ENCODE measurements around the gene HRH1. TPM values are rescaled to one million over a fixed set of nuclear protein-coding genes. Genes with fewer than 3 reads are reported as not detected.
"Not testable (repeated sequence)": the region's sequence is repeated elsewhere in the genome, so short reads cannot be mapped to it uniquely, and the experiment has no call there.

Gene HRH1
- polyA plus RNA-seq, 3 donors = 0.08 to 0.24 TPM; not detected in 1

DNA sequence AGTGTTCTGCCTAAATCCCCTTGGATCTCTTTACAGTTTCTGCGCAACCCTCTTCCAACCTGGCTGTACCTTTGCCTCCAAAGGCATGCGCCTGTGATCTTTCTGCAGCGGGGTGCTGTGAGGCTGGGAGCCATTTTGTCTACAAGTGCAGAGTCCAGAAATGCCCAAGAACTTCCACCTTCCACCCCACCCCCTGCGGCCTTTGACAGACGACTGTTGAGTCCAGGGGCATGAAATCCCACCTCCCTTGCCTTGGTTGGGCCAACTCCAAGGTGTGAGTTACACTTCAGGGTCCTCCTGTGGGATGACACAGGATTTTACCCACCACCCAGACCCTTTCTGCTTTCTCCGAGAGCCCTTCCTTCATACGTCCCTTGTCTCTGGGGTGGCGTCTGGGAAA is 24.1 kb downstream of the HRH1 start:
- intact Hi-C loops (cut with micrococcal nuclease) = no loop called here
- no peak overlapping the region for H3K4me3 Mint-ChIP-seq
- Histone ChIP-seq H3K9ac (ENCODE audit: insufficient read depth, low read length, poor library complexity, severe bottlenecking) (no peak overlapping the region), H3K27me3 (ENCODE audit: control insufficient read depth in 2 of 2, insufficient read depth in 2 of 2, low read length in 2 of 2) (no peaks in the 10 kb centered on the region), H4K20me1 (ENCODE audit: insufficient read depth, low read length) (no peaks in the 10 kb centered on the region), H3K27ac (ENCODE audit: low read depth in 1 of 2, low read length in 2 of 2) (no peak overlapping the region), H2AFZ (ENCODE audit: insufficient read depth, low read depth, low read length, poor library complexity, severe bottlenecking) (no peak overlapping the region), H3K79me2 (ENCODE audit: insufficient read depth, low read length) (no peaks in the 10 kb centered on the region), H3K36me3 (replicated peaks in 1 of 2; ENCODE audit: control insufficient read depth in 1 of 2, insufficient read depth in 2 of 2, low read length in 2 of 2) (no peaks in the 10 kb centered on the region), H3K4me1 (ENCODE audit: control insufficient read depth in 1 of 2, insufficient read depth in 2 of 2, low read length in 2 of 2) (no peaks in the 10 kb centered on the region), H3K9me3 (replicated peaks in 1 of 2; ENCODE audit: control insufficient read depth in 1 of 2, insufficient read depth in 1 of 2, low read length in 2 of 2) (no peaks in the 10 kb centered on the region), H3K4me2 (replicated peaks; ENCODE audit: extremely low read depth, low read length, poor library complexity, severe bottlenecking) (no peak overlapping the region), H3K4me3 (replicated peaks in 1 of 3; ENCODE audit: low read depth in 2 of 3, low read length in 3 of 3) (no peak overlapping the region)
- H3K36me3 Mint-ChIP-seq = no peaks in the 10 kb centered on the region
- no peak overlapping the region for H3K27ac Mint-ChIP-seq
- TF ChIP-seq, protein P1, sequence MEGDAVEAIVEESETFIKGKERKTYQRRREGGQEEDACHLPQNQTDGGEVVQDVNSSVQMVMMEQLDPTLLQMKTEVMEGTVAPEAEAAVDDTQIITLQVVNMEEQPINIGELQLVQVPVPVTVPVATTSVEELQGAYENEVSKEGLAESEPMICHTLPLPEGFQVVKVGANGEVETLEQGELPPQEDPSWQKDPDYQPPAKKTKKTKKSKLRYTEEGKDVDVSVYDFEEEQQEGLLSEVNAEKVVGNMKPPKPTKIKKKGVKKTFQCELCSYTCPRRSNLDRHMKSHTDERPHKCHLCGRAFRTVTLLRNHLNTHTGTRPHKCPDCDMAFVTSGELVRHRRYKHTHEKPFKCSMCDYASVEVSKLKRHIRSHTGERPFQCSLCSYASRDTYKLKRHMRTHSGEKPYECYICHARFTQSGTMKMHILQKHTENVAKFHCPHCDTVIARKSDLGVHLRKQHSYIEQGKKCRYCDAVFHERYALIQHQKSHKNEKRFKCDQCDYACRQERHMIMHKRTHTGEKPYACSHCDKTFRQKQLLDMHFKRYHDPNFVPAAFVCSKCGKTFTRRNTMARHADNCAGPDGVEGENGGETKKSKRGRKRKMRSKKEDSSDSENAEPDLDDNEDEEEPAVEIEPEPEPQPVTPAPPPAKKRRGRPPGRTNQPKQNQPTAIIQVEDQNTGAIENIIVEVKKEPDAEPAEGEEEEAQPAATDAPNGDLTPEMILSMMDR (IDR thresholded peaks at IDR 0.05) = no peak
- H3K9me3 Mint-ChIP-seq = peaks cover 0 to 2% (median 0%) of the 10 kb centered on the region in 7 donors
- no peaks in the 10 kb centered on the region for H3K4me1 Mint-ChIP-seq
- peaks cover 0 to 6% (median 5%) of the 10 kb centered on the region in 3 donors for H3K27me3 Mint-ChIP-seq (ENCODE audit: low read depth in 3 of 3)
- 100% methylated on average over 3 of the region's 8 CpGs for WGBS (ENCODE audit: insufficient coverage)
- no peak for DNase-seq

DNA sequence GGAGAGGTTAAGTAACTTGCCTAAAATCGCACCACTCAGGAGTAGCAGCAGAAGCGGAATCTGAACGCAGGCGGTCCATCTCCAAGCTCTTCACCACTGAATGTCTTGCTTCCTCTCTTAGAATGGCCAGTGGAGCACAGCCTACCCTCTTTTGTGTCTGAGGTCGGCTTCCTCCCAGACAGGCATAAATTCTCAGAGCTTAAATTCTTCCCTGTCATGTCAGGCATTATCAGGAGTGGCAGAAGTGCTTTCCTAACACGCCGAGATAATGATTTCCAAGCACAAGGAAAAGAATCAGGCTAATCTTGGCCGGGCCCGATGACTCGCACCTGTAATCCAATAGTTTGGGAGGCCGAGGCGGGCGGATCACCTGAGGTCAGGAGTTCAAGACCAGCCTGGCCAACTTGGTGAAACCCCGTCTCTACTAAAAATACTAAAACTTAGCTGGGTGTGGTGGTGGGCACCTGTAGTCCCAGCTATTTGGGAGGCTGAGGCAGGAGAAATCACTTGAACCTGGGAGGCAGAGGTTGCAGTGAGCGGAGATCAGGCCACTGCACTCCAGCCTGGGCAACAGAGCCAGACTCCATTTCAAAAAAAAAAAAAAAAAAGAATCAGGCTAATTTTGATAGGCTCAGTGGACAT is 30.2 kb downstream of the HRH1 start:
- H3K27ac Mint-ChIP-seq; H3K36me3 Mint-ChIP-seq; H3K4me3 Mint-ChIP-seq; H3K9me3 ChIP-seq (replicated peaks in 1 of 2; ENCODE audit: control insufficient read depth in 1 of 2, insufficient read depth in 1 of 2, low read length in 2 of 2); H3K9ac ChIP-seq (ENCODE audit: insufficient read depth, low read length, poor library complexity, severe bottlenecking); H3K79me2 ChIP-seq (ENCODE audit: insufficient read depth, low read length); H3K4me1 Mint-ChIP-seq; H3K4me2 ChIP-seq (replicated peaks; ENCODE audit: extremely low read depth, low read length, poor library complexity, severe bottlenecking); H2AFZ ChIP-seq (ENCODE audit: insufficient read depth, low read depth, low read length, poor library complexity, severe bottlenecking); DNase-seq; intact Hi-C loops (cut with micrococcal nuclease); H3K36me3 ChIP-seq (replicated peaks in 1 of 2; ENCODE audit: control insufficient read depth in 1 of 2, insufficient read depth in 2 of 2, low read length in 2 of 2); H3K9me3 Mint-ChIP-seq; H3K27ac ChIP-seq (ENCODE audit: low read depth in 1 of 2, low read length in 2 of 2); H3K27me3 Mint-ChIP-seq (ENCODE audit: low read depth in 3 of 3); H4K20me1 ChIP-seq (ENCODE audit: insufficient read depth, low read length); H3K4me3 ChIP-seq (replicated peaks in 1 of 3; ENCODE audit: low read depth in 2 of 3, low read length in 3 of 3); H3K27me3 ChIP-seq (ENCODE audit: control insufficient read depth in 2 of 2, insufficient read depth in 2 of 2, low read length in 2 of 2): not testable (repeated sequence)
- H3K4me1 ChIP-seq (ENCODE audit: control insufficient read depth in 1 of 2, insufficient read depth in 2 of 2, low read length in 2 of 2) = peaks cover 12 to 18% of the 10 kb centered on the region in 2 donors
- WGBS (ENCODE audit: insufficient coverage) = 73% methylated on average over 5 of the region's 15 CpGs

Measured in CD14-positive monocyte (primary cell).